WTC11 (cell line): Measurements from ENCODE around the gene SLC2A4.

ENCODE experiments used
- ATF1 ChIP-seq: sonication (generic); formaldehyde crosslinking; IDR thresholded peaks from 2 replicates; pipeline ENCODE4 v1.8.1; 2023; ENCODE audit warnings: mild to moderate bottlenecking, moderate library complexity, missing genetic modification reagents
- ESRRA ChIP-seq: sonication (generic); formaldehyde crosslinking; IDR thresholded peaks from 2 replicates; pipeline ENCODE4 v1.8.1; 2022; ENCODE audit warnings: mild to moderate bottlenecking, missing genetic modification reagents, borderline replicate concordance
- FOXK1 ChIP-seq: sonication (generic); formaldehyde crosslinking; IDR thresholded peaks from 2 replicates; pipeline ENCODE4 v1.8.0; 2022; ENCODE audit warnings: mild to moderate bottlenecking, moderate library complexity, missing genetic modification reagents
- JAZF1 ChIP-seq: fragments of 250-450 bp; sonication (Bioruptor Pico); IDR thresholded peaks from 2 replicates; pipeline ENCODE4 v1.9.0; 2021; ENCODE audit warnings: moderate library complexity, mild to moderate bottlenecking, inconsistent platforms
- NFYB ChIP-seq: sonication (generic); formaldehyde crosslinking; conservative IDR thresholded peaks from 2 replicates; pipeline ENCODE4 v1.8.0; 2022; ENCODE audit warnings: low read depth, missing genetic modification reagents
- NR3C1 ChIP-seq: sonication (generic); formaldehyde crosslinking; conservative IDR thresholded peaks from 2 replicates; pipeline ENCODE4 v1.8.1; 2023; ENCODE audit warnings: low read depth, mild to moderate bottlenecking, missing genetic modification reagents
- RELA ChIP-seq: sonication (generic); formaldehyde crosslinking; IDR thresholded peaks from 2 replicates; pipeline ENCODE4 v1.8.1; 2022; ENCODE audit warnings: missing genetic modification reagents, mild to moderate bottlenecking, borderline replicate concordance
- TEAD4 ChIP-seq: sonication (generic); formaldehyde crosslinking; IDR thresholded peaks from 2 replicates; pipeline ENCODE4 v1.8.0; 2022; ENCODE audit warnings: mild to moderate bottlenecking, missing genetic modification reagents
- TF ChIP-seq, protein P1 (sequence below): fragments of 200-600 bp; IDR thresholded peaks from 2 replicates; pipeline ENCODE4 v1.8.0; 2022; ENCODE audit warnings: antibody characterized with exemption
- TF ChIP-seq, protein P2 (sequence below): sonication (generic); formaldehyde crosslinking; IDR thresholded peaks from 2 replicates; pipeline ENCODE4 v1.8.1; 2023; ENCODE audit warnings: mild to moderate bottlenecking, missing genetic modification reagents
- TF ChIP-seq, protein P3 (sequence below): sonication (generic); formaldehyde crosslinking; IDR thresholded peaks from 2 replicates; pipeline ENCODE4 v1.8.0; 2022; ENCODE audit warnings: mild to moderate bottlenecking, missing genetic modification reagents
- TF ChIP-seq, protein P4 (sequence below): sonication (generic); formaldehyde crosslinking; IDR thresholded peaks from 2 replicates; pipeline ENCODE4 v1.8.0; 2022; ENCODE audit warnings: mild to moderate bottlenecking, missing genetic modification reagents

DNA sequence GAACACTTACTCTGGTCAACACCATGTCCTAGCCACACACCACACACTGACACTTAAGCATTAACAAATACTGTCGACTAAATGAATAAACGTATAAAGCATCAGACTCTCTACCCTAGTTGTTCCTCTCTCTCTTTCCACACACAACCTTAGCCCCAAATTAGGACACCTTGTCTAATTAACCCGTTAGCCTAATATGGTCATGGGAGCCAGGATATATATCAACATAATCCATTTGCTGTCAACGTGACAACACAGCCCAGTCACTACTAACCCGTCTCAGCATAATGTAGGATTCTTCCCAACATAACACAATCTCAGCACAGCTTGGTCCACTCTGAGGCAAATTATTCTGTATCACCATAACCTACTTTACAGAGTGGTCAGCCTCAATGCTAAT lies 49.4 kb upstream of the SLC2A4 start:
- TF ChIP-seq, protein P1, sequence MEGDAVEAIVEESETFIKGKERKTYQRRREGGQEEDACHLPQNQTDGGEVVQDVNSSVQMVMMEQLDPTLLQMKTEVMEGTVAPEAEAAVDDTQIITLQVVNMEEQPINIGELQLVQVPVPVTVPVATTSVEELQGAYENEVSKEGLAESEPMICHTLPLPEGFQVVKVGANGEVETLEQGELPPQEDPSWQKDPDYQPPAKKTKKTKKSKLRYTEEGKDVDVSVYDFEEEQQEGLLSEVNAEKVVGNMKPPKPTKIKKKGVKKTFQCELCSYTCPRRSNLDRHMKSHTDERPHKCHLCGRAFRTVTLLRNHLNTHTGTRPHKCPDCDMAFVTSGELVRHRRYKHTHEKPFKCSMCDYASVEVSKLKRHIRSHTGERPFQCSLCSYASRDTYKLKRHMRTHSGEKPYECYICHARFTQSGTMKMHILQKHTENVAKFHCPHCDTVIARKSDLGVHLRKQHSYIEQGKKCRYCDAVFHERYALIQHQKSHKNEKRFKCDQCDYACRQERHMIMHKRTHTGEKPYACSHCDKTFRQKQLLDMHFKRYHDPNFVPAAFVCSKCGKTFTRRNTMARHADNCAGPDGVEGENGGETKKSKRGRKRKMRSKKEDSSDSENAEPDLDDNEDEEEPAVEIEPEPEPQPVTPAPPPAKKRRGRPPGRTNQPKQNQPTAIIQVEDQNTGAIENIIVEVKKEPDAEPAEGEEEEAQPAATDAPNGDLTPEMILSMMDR: no peak
- TF ChIP-seq ATF1 (CRISPR knock-in tag) (no peak), NR3C1 (CRISPR knock-in tag) (no peak), FOXK1 (CRISPR knock-in tag) (no peak), TEAD4 (CRISPR knock-in tag) (no peak), NFYB (CRISPR knock-in tag) (no peak), JAZF1 (CRISPR knock-in tag) (no peak), RELA (CRISPR knock-in tag) (no peak), ESRRA (no peak)
- TF ChIP-seq, protein P2, sequence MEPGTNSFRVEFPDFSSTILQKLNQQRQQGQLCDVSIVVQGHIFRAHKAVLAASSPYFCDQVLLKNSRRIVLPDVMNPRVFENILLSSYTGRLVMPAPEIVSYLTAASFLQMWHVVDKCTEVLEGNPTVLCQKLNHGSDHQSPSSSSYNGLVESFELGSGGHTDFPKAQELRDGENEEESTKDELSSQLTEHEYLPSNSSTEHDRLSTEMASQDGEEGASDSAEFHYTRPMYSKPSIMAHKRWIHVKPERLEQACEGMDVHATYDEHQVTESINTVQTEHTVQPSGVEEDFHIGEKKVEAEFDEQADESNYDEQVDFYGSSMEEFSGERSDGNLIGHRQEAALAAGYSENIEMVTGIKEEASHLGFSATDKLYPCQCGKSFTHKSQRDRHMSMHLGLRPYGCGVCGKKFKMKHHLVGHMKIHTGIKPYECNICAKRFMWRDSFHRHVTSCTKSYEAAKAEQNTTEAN (CRISPR knock-in tag): no peak
- TF ChIP-seq, protein P3, sequence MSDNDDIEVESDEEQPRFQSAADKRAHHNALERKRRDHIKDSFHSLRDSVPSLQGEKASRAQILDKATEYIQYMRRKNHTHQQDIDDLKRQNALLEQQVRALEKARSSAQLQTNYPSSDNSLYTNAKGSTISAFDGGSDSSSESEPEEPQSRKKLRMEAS (CRISPR knock-in tag): no peak
- TF ChIP-seq, protein P4, sequence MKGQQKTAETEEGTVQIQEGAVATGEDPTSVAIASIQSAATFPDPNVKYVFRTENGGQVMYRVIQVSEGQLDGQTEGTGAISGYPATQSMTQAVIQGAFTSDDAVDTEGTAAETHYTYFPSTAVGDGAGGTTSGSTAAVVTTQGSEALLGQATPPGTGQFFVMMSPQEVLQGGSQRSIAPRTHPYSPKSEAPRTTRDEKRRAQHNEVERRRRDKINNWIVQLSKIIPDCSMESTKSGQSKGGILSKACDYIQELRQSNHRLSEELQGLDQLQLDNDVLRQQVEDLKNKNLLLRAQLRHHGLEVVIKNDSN (CRISPR knock-in tag): no peak
